ENCODE data around the gene MMP25. TPM values are rescaled to one million over a fixed set of nuclear protein-coding genes. Genes with fewer than 3 reads are reported as not detected.

MMP25 gene
- total and polyA plus RNA-seq, 9 of the 15 experiments (the other 6 are each of a cell fraction or from before 2014, with no cell fraction given) = 0.03 to 0.04 TPM; not detected in 7

- no peak for TF ChIP-seq ZBTB40 (IDR thresholded peaks at IDR 0.05)
- no peak for TF ChIP-seq ZBTB40 (CRISPR knock-in tag; IDR thresholded peaks at IDR 0.05)
- peak in 1 of 3 experiments; percentile 29; a peak in 1 of 6 replicates for TF ChIP-seq CTCF (IDR thresholded peaks at IDR 0.05 in 2 of 3, conservative IDR thresholded peaks at IDR 0.05 in 1 of 3; ENCODE audit: insufficient read depth in 2 of 3, low read depth in 1 of 3, low read length in 3 of 3)
- TF ChIP-seq RB1 (IDR thresholded peaks at IDR 0.05; ENCODE audit: low read depth) = peak; percentile 84
- peak; percentile 64 for TF ChIP-seq TAF7 (tag; IDR thresholded peaks at IDR 0.05)
- peak in 1 of 2 experiments; percentile 48 for TF ChIP-seq E2F6 (IDR thresholded peaks at IDR 0.05; ENCODE audit: borderline replicate concordance in 1 of 2, extremely low read depth in 1 of 2, insufficient read depth in 1 of 2, insufficient read length in 1 of 2, low read depth in 1 of 2, low read length in 1 of 2, poor library complexity in 1 of 2, severe bottlenecking in 1 of 2)
- no peak for TF ChIP-seq RERE (CRISPR knock-in tag; IDR thresholded peaks at IDR 0.05; ENCODE audit: borderline replicate concordance)
- TF ChIP-seq NFRKB (IDR thresholded peaks at IDR 0.05; ENCODE audit: low read depth) = no peak
- TF ChIP-seq SAFB2 (IDR thresholded peaks at IDR 0.05; ENCODE audit: borderline replicate concordance, low read depth, low read length, severe bottlenecking) = no peak
Observed at GRCh38 chr16:3020247-3020603, 26.1 kb upstream of the MMP25 start, which contains the start of gene TNFRSF12A (continued).

All from K562 (cell line).